Activated CD8-positive, alpha-beta memory T cell treated with anti-CD3 and anti-CD28 coated beads for 48 hours (primary cell): ENCODE measurements around the gene TXK.

ENCODE experiments used
- DNase-seq, 3 experiments: peaks; one replicate each; pipeline ENCODE4 v3.0.0-alpha.2; 2020; ENCODE audit warnings: low read depth in 2 of 3, low spot score in 2 of 3

The TXK gene

DNA sequence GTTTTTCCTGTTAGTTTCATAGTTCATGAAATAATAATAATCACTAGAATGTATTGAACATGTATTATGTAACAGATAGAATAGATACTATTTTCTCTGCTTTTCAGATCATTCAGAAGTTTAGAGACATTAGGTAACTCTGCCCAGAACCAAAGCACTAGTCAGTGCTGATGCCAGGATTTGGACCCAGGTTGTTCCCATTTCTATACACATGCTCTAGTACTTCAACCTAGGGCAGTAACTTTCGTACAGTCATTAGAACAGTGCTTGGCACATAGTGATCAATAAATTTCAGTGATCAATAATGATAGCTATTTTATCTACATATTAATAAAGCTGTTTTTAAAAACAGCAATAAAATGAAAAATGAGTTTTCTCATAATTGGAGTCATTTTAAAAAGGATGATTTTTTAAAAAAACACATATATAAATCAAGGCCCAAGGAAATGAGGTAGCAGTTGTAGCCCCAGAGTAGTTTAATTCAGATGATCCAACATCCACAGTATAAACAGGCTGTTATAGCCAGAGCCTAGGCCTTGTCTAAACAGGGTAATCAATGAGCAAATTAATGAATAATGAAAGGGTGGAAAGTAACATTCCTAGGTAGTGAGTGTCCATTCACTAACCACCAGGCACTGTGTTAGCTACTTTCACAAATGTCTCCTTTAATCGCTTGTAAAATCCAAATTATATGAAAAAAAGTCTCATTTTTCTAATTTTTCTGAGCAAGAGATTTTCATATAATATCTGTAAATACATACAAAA lies 25.6 kb downstream of the TXK start:
- DNase-seq, result no peak

DNA sequence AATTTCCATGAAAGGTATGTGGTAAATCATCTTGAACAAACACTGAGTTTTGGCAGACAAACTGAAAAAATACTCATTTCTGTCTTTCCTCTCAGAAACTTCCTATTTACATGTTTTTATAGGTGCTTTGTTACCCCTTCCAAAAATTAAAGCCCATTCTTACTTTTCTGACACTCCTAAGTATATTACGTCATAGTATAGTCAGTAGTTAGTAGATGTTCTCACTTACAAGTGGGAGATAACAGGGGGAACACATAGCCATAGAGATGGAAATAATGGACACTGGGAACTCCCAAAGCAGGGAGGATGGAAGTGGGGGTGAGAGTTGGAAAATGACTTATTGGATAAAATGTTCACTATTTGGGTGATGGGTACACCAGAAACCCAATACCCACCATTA lies 28.8 kb downstream of the TXK start:
- no peak for DNase-seq

DNA sequence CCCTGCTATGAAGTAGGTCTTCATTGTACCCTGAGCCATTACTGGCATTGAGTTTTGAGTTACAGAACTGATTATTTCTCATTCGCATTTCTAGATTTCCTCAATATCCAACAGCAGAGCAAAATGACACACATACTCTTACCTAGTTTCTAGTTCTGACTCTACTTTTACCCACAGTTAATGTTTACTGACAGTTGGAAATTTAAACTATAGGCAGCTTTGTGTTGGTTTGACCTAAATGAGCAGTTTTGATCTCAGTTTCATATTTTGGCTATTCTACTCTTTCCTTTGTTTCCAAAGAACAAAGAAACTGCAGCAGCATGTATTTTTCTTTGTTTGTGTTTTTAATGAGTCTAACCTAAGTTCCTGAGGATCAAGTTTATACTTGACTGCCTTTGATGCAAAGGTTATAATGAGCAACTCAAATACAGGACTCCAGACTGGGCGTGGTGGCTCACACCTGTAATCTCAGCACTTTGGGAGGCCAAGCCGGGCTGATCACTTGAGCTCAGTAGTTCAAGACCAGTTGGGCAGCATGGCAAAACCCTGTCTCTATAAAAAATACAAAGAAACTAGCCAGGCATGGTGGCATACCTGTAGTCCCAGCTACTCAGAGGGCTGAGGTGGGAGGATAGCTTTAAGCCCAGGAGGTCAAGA lies 30.4 kb downstream of the TXK start:
- no peak for DNase-seq

DNA sequence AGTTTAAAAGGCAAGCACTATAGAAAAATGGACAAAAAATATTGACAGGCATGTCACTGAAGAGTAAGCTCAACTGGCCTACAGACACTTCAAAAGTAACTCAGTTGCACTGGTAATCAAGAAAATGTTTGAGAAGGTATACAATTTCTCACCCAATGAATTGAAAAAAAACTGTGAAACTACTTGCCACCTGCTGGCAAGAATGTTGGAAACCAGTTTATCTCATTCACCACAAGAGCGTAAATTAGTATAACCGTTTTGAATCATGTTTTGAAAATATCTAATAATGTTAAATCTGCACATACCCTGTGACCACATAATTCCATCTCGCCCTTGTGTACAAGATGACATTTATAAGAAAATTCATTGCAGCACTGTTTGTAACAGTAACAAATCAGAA lies 31.7 kb downstream of the TXK start:
- DNase-seq, result no peak

DNA sequence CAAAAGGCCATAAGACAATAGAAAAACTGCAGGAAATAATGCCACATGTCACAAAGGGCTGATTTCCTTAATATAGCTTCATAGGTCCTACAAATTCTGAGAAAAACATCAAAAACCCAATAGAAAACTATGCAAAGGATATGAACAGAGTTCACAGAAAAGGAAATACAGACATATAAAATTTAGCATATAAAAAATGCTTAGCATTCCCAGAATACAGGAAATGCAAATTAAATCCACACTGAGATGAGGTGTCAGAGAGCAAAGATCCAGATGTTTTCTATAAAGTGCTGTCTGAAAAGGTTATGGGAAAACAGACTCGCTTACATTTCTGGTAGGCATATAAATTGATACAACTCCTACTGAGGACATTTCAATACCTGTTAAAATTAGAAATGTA lies 33.8 kb downstream of the TXK start:
- no peak for DNase-seq

DNA sequence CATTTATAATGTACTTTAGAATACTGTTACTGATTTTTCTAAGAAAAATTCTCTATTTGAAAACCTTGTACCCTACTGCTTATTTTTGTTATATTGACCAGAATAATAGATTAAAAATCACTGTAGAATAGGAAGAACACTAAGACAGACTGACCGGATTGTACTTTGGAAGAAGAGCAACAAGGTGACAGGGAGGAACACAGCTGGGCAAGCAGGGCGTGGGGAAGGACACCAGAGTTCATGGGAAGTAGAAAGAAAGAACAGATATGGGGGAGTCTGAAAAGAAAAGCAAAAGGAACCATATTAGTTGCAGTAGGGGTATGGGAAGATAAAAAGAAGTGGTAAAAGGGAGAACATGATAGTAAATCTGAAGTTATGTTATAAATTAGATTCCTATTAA lies 38.6 kb downstream of the TXK start:
- DNase-seq, result no peak

DNA sequence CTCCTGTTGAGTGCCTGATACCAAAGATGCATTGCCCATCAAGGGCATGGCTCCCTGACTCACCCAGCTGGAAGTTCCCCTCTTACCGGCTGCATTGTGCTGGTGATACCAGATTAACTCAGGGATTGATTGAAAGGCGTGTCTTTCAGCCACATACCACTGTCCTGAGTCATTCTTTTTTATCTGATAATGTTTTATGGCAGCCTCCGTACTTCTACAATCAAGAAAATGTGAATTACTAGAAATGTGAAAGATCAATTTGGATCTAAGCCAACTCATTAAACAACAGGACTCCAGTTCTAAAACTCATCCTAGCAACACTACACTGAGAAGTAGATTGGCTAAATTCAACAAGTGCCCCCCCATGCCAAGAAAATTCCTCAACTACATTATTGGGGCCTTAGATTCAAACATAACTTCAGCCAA lies 40.0 kb downstream of the TXK start:
- peak in 2 of 3 experiments; percentile 14 to 33 for DNase-seq

DNA sequence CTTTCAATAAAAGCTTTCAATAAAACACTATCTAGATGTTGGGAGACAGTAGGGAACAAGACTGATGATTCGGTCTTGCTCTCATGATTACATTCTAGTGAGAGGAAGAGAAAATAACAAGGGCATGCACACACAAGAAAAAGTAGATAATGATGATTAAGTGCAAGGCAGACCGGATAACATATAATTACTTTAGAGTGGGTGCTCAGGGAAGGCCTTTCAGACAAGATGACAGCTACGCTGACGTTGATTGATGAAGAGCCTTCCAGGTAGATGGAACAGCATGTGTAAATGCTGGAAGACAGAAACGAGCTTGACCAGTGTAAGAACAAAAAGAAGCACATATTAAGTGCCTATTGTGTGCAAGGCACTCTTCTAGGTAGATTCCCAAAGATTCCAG lies 43.4 kb downstream of the TXK start:
- no peak for DNase-seq

DNA sequence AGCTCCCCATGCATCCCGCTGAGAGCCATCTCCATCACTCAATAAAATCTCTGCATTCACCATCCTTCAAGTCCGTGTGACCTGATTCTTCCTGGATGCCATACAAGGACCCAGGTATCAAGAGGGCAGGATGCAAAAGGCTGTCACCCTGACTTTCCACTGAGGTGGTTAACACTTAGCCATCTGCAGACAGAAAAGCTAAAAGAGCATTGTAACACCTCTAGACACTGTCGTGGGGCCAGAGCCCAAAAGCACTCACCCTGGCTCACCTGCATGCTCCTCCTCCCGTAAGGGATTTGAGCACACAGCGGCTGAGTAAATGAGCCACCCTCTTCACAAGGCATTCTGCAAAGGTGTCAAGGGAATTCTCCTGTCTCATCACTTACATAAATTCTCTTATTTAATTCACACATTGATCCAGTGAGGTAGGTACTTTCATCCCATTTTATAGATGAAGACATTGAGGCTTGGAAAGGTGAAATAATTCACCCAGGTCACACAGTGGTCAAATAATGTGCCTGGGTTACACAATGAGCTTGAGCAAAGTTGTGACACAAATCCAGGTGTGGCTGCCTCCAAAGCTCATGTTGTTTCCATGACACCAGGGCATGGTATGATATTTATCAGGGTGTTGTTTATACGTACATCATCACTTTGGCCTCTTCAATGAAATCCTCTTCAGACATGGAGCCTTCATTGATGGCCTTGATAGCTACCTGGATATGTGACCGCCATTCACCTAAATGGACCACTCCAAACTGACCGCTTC lies 48.0 kb downstream of the TXK start:
- DNase-seq, result no peak

GRCh38 chr4:48082956-48083355 lies 51.1 kb downstream of the TXK start:
- no peak for DNase-seq

GRCh38 chr4:48081196-48081595 lies 52.9 kb downstream of the TXK start:
- DNase-seq, result no peak

DNA sequence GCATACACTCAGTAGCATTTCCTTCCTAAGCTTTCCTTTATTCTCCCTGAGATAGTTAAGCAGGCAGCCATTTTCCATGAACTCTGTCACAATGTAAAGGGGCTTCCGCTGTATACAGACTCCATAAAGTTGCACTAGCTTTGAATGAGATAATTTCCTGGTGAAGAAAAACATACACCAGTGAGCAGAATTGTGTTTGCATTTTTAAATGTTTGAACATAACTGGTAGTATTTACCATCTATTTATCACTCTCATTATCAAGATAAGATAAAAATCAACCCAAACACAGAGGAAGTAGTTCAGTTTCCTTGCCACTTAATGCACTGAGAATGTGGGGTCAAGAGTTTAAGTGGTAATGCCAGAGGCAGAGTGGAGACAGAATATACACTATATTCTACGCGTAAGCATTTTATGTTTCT lies 54.1 kb downstream of the TXK start:
- no peak for DNase-seq

DNA sequence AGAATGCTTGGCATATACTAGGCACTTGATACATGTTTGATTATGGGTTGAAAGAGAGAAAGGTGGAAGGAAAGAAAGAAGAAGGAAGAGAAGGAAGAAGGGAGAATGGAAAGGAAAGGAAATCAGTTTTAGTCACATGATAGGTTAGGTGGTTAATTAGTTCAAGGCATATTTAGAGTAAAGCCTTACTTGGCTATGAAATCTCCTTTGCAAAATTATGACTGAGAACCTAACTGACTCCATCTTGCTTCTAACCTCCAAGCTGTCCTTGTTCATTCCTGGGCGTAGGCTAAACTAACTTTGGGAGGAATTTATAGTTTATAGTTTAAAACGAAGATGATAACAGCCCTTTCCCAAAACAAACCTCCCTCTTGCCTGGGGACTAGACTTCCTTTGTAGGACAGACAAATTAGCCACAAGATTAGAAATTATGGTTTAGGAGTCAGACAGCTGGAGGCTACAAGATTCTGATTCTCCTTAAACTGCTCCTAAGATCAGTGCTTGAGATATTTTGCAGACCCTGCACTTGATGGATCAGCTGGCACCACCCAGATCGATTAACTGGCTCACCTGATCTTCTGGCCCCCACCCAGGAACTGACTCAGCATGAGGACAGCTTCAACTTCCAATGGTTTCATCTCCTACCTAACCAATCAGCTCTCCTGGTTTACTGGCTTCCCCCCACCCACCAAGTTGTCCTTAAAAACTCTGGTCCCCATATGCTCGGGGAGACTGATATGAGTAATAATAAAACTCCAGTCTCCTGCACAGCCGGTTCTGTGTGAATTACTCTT lies 55.0 kb downstream of the TXK start:
- DNase-seq, result no peak

DNA sequence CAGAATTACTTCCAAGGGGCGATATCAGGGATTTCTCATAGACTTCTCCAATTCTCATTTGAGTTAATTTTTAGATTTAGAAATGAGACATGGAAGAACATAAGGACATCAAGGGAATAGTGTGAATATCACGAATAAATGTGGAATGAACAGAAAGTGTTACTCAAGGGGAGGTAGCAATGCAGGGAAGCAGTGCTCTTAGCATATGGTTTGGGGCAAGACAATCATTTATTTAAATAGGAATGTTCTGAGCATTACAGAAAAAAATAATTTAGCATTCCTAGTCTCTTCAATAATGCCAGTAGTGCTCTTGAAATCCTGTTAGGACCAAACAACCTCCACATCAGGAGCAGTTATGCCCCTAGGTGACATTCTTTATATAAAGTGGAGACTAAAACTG lies 55.6 kb downstream of the TXK start:
- no peak for DNase-seq

- no peak for DNase-seq
Observed at GRCh38 chr4:48074657-48075056, 59.4 kb downstream of the TXK start.

GRCh38 chr4:48073567-48074103 lies 60.4 kb downstream of the TXK start:
- DNase-seq, result no peak

DNA sequence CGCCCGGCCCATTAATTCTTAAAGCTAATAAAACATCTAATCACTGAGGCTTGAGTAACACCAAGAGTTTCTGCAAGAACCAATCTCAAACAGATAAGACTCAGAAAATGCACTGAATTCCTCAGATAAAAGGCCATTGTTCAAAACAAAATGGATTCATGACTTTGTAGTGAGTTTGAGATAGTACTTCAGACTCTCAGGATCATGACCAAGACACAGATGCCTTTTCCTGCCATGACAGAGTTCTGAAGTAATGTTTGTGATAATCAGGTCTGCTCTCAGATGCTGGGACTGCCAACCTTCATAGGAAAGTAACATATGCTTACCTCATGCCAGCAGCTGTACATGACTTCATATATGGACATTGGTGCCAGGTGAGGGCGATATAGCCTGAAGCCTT lies 62.9 kb downstream of the TXK start:
- DNase-seq, result no peak

DNA sequence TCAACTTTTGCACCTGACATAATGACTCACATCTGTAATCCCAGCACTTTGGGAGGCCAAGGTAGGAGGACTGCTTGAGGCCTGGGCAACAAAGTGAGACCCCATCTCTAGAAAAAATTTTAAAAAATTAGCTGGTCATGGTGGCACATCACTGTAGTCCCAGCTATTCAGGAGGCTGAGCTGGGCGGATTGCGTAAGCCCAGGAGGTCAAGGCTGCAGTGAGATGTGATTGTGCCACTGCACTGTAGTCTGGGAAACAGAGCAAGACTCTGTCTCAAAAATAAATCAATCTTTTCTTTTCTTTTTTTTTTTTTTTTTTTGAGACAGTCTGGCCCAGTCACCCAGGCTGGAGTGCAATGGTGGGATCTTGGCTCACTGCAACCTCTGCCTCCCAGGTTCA lies 65.0 kb downstream of the TXK start:
- DNase-seq, result no peak

- no peak for DNase-seq
Observed at GRCh38 chr4:48068182-48068581, 65.9 kb downstream of the TXK start.

DNA sequence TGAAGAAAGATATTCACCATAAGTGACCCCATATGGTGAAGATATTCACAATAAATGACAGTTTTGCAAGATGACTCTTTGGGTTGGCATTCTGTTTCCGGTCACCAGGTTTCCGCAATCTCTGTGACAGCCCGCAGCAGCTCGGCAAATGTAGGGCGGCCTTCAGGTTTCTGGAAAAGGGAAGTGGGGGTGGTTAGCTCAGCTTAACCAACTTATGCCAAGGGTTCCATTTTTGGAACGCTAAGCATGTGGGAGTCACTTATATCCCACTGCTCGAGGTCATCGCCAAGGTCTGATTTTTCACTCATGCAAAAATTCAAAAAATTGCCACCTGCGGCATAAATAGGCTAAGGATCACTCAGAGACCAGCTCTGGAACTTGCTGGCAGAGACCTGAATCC lies 66.5 kb downstream of the TXK start:
- DNase-seq, result no peak

GRCh38 chr4:48065587-48066052 lies 68.4 kb downstream of the TXK start:
- DNase-seq, result no peak
